Sigmoid colon (tissue), 7 donors: ENCODE measurements around the gene DDX1. TPM values are rescaled to one million over a fixed set of nuclear protein-coding genes. Genes with fewer than 3 reads are reported as not detected.

ENCODE experiments used
- DNase-seq: peaks from one replicate; pipeline ENCODE4 v3.0.0-alpha.2; 2019
- H3K27ac ChIP-seq, 4 donors: fragments of 200-600 bp; sonication (generic); one replicate each; pipeline ENCODE4 v1.5.1; 2016 to 2019; ENCODE audit warnings: mild to moderate bottlenecking in 1 of 4
- H3K27me3 ChIP-seq, 3 donors: fragments of 200-600 bp; sonication (generic); one replicate each; pipeline ENCODE4 v1.5.1; 2019; ENCODE audit warnings: mild to moderate bottlenecking in 1 of 3
- H3K36me3 ChIP-seq, 4 donors: fragments of 200-600 bp; sonication (generic); one replicate each; pipeline ENCODE4 v1.5.1; 2016 to 2019
- H3K4me1 ChIP-seq, 4 donors: fragments of 200-600 bp; sonication (generic); one replicate each; pipeline ENCODE4 v1.5.1; 2017 to 2019
- H3K4me3 ChIP-seq, 4 donors: fragments of 200-600 bp; sonication (generic); one replicate each; pipeline ENCODE4 v1.5.1; 2017 to 2019; ENCODE audit warnings: mild to moderate bottlenecking in 2 of 4, moderate library complexity in 1 of 4
- H3K9me3 ChIP-seq, 4 donors: fragments of 200-600 bp in 3 of 4; sonication (generic) in 3 of 4; one replicate each; pipeline versions ENCODE4 v1.5.1 to v1.6.1; 2013 to 2019
- EP300 ChIP-seq, 4 donors: sonication (generic); formaldehyde crosslinking; IDR thresholded peaks; one replicate each; pipeline ENCODE4 v1.6.1; 2017; ENCODE audit warnings: antibody characterized with exemption in 4 of 4
- POLR2A ChIP-seq, 2 donors: fragments of 450-650 bp; IDR thresholded peaks; one replicate each; pipeline ENCODE4 v1.6.1; 2016; ENCODE audit warnings: antibody characterized with exemption in 2 of 2, mild to moderate bottlenecking in 2 of 2, moderate library complexity in 2 of 2
- POLR2AphosphoS5 ChIP-seq, 4 donors: sonication (generic); formaldehyde crosslinking; IDR thresholded peaks; one replicate each; pipeline ENCODE4 v1.6.1; 2017; ENCODE audit warnings: antibody characterized with exemption in 4 of 4
- WGBS, 2 donors: extraction: QIAGEN DNeasy Blood & Tissue Kit; methylation state at CpG; one replicate each; pipeline ENCODE4 v1.1.7; 2013; 5-methylcytosine and 5-hydroxymethylcytosine counted together
- intact Hi-C: fragments of 100-400 bp; cut with DNase I; formaldehyde crosslinking; loops from one replicate; pipeline ENCODE4 v1.15.1; 2023
- polyA plus RNA-seq, 3 donors: library from polyadenylated mRNA; stranded (reverse); fragments of 200-250 nt; gene quantifications; one replicate each; pipeline ENCODE4 v1.2.3, GENCODE V29; 2013
- total RNA-seq, 4 donors: library from RNA; depleted of rRNA; stranded (reverse); fragments of >200 nt; gene quantifications; one replicate each; pipeline ENCODE4 v1.1.0, GENCODE V29; 2016
- TF ChIP-seq, protein P1 (sequence below), 4 experiments: fragments of 450-650 bp in 3 of 4; fragments of 200-600 bp in 1 of 4; IDR thresholded peaks; one replicate each; pipeline ENCODE4 v1.5.1; 2016 to 2019; ENCODE audit warnings: antibody characterized with exemption in 4 of 4, mild to moderate bottlenecking in 3 of 4, moderate library complexity in 2 of 4
- donor health status: healthy with polysubstance abuse.
- donor health status: Bipolar disorder and iron deficiency.
- donor health status: healthy.

The DDX1 gene
- total and polyA plus RNA-seq, 7 donors = 59.2 to 104 (median 67.9) TPM

DNA sequence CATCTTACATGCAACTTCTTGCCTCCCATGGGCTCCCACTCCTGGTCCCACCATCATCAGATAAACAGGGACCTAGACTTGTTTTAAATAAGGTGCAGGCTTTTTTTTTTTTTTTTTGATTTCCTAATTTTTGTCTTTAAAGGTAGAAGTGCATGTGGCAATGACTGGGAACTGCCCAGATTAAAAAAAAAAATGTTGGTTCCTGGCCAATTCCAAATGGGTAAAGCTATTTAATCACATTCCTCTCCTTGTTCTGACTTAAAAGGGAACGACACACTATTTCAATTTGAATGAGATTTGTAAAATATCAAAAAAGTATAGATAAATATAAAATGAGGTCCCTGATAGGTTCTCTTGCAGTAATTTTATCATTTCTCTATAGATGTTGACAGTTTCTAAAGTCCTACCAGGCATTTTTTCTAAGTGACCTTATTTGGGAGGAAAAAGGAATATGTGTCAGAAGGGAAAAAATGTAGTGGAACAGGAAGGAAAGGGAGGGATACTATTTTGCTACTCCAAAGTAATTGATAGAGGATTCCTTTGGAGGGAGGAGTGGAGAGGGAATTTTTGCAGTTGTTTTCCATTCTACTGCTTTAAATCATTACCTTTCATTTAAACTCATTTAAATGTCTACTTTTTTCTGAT lies 43.3 kb downstream of the DDX1 start:
- H3K9me3 ChIP-seq = no peaks in the 10 kb centered on the region
- peaks cover 7 to 62% (median 19%) of the 10 kb centered on the region in 4 donors for H3K36me3 ChIP-seq
- intact Hi-C loops = loop anchor here (5.0 to 10.0 kb wide), 4 partner anchors 280 to 872 kb away; partner anchors contain the start of gene MYCN
- no peak overlapping the region for H3K27ac ChIP-seq
- peaks cover 0 to 24% (median 12%) of the 10 kb centered on the region in 4 donors for H3K4me1 ChIP-seq
- H3K4me3 ChIP-seq = no peak overlapping the region
- WGBS, 2 donors = 62 to 77% methylated on average over 1 of the region's 1 CpG
- H3K27me3 ChIP-seq = no peaks in the 10 kb centered on the region
- DNase-seq = no peak
- TF ChIP-seq POLR2AphosphoS5 (IDR thresholded peaks at IDR 0.05) = no peak
- no peak for TF ChIP-seq POLR2A (IDR thresholded peaks at IDR 0.05)
- no peak for TF ChIP-seq EP300 (IDR thresholded peaks at IDR 0.05)
- TF ChIP-seq, protein P1, sequence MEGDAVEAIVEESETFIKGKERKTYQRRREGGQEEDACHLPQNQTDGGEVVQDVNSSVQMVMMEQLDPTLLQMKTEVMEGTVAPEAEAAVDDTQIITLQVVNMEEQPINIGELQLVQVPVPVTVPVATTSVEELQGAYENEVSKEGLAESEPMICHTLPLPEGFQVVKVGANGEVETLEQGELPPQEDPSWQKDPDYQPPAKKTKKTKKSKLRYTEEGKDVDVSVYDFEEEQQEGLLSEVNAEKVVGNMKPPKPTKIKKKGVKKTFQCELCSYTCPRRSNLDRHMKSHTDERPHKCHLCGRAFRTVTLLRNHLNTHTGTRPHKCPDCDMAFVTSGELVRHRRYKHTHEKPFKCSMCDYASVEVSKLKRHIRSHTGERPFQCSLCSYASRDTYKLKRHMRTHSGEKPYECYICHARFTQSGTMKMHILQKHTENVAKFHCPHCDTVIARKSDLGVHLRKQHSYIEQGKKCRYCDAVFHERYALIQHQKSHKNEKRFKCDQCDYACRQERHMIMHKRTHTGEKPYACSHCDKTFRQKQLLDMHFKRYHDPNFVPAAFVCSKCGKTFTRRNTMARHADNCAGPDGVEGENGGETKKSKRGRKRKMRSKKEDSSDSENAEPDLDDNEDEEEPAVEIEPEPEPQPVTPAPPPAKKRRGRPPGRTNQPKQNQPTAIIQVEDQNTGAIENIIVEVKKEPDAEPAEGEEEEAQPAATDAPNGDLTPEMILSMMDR (IDR thresholded peaks at IDR 0.05) = no peak

DNA sequence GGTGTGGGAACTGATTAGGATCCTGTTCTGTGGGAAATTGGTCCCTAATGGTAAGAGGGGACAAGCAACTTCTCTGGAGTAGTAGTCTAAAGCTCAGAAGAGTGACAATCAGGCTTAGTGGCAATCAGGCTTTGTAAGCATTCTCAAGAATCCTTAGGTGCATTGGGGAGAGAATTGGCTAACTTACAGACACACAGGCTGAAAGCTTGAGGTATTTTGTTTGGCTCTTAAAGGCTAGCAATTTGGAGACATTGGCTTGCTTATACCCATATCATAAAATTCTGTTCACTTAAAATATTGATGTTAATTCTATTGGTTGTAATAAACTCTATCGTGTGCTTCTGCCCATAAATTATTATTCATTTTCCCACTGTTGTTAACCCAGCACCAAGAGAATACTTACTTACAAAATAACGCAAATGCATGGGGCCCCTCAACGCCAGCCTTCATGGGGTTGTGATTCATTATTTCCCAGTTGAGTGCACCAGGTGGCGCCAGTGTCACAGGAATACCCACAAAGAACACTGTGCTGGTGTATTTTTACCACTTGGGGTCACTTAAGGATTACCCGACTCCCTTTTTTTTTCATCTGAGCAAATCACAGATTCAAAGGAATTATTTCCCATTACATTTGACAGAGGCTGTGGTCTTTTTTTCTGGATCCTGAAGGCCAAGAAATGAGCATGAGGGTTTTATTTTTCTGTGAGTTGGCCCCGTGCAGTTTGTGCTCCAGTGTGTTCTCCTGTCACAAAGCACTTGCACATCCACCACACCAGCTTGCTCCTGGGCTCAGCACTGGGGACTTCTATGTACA lies 45.5 kb downstream of the DDX1 start:
- Histone ChIP-seq H3K9me3 (no peaks in the 10 kb centered on the region), H3K36me3 (peaks cover 0 to 40% (median 6%) of the 10 kb centered on the region in 4 donors), H3K27me3 (no peaks in the 10 kb centered on the region), H3K4me1 (peaks cover 0 to 23% (median 15%) of the 10 kb centered on the region in 4 donors), H3K27ac (no peak overlapping the region), H3K4me3 (no peak overlapping the region)
- no peak for TF ChIP-seq EP300 (IDR thresholded peaks at IDR 0.05)
- TF ChIP-seq, protein P1 (IDR thresholded peaks at IDR 0.05) = peak; percentile 61 to 89 (median 86)
- no peak for TF ChIP-seq POLR2A (IDR thresholded peaks at IDR 0.05)
- peak in 1 of 4 donors; percentile 23 for TF ChIP-seq POLR2AphosphoS5 (IDR thresholded peaks at IDR 0.05)
- intact Hi-C loops = loop anchor here (2.0 to 10.0 kb wide), 5 partner anchors 278 to 972 kb away; partner anchors contain the start of gene MYCN
- no peak for DNase-seq
- 12 to 15% methylated on average over 6 of the region's 6 CpGs for WGBS, 2 donors

DNA sequence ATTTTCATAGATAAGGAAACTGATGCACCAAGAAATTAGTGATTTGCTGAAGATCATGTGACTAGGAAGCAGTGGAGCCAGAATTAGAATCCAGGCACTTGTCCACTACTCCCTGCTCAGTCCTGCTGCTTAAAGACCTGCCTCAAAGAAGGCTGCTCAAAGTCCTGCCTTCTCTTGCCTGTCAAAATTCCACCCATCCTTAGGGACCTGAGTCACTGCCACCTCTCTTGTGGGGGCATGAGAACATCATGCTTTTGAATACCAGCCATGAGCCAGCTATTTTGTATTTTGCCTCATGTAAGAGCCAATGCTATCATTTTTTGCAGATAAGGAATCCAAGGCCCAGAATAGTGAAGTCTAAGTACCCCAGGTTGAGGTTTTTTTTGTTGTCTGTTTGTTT lies 47.1 kb downstream of the DDX1 start:
- no peak overlapping the region for H3K27ac ChIP-seq

DNA sequence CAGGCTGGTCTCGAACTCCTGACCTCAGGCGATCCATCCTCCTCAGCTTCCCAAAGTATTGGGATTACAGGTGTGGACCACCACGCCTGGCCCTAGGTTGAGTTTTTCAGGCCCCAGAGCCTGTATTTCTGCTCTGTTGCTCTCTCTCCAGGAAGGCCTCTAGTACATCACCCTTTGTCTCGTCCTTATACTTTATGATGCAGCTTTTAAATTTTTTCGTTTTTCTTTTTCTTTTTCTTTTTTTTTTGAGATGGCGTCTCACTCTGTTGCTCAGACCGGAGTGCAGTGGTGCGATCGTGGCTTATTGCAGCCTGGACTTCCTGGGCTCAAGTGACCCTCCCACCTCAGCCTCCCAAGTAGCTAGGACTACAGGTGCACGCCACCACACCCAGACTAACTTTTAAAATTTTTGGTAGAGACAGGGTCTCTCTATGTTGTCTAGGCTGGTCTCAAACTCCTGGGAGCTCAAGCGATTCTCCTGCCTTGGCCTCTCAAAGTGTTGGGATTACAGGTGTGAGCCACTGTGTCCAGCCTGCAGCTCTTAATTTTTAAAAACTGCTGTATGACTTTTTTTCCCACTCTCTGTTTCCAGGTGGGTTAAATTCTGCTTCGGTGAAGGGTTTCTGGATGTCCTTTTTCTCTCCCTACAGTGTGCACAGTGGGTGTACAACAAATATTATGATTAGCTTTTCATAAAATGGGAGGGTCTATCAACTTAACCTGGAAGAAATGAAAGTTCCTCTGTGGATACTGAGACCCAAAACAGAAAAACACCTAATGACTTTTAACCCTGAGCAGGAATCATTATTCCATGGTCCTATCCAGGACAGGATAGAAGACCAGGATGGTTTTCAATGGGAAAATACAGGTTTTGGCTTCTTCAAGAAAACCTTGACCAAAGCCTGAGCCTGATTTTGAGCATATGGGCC lies 47.9 kb downstream of the DDX1 start:
- no peak for TF ChIP-seq EP300 (IDR thresholded peaks at IDR 0.05)
- no peaks in the 10 kb centered on the region for H3K9me3 ChIP-seq
- no peaks in the 10 kb centered on the region for H3K27me3 ChIP-seq
- no peak for DNase-seq
- H3K4me1 ChIP-seq = peaks cover 0 to 23% (median 15%) of the 10 kb centered on the region in 4 donors
- 81 to 85% methylated on average over 12 of the region's 12 CpGs for WGBS, 2 donors
- peaks cover 0 to 16% (median 0%) of the 10 kb centered on the region in 4 donors for H3K36me3 ChIP-seq
- intact Hi-C loops = loop anchor here (5.0 to 10.0 kb wide), 4 partner anchors 275 to 868 kb away; partner anchors contain the start of gene MYCN
- H3K27ac ChIP-seq = no peak overlapping the region
- H3K4me3 ChIP-seq = no peak overlapping the region

More for the DNA sequence above, 47.1 kb downstream of the DDX1 start:
- TF ChIP-seq, protein P1 (IDR thresholded peaks at IDR 0.05) = no peak
- TF ChIP-seq POLR2AphosphoS5 (IDR thresholded peaks at IDR 0.05) (no peak), EP300 (IDR thresholded peaks at IDR 0.05) (no peak), POLR2A (IDR thresholded peaks at IDR 0.05) (no peak)
- DNase-seq = no peak
- intact Hi-C loops = loop anchor here (5.0 to 10.0 kb wide), 4 partner anchors 276 to 869 kb away; partner anchors contain the start of gene MYCN
- H3K9me3 ChIP-seq = no peaks in the 10 kb centered on the region
- H3K36me3 ChIP-seq = peaks cover 0 to 25% (median 0%) of the 10 kb centered on the region in 4 donors
- no peaks in the 10 kb centered on the region for H3K27me3 ChIP-seq
- peaks cover 0 to 23% (median 15%) of the 10 kb centered on the region in 4 donors for H3K4me1 ChIP-seq
- no peak overlapping the region for H3K4me3 ChIP-seq
